Stimulated activated CD8-positive, alpha-beta memory T cell treated with anti-CD3 and anti-CD28 coated beads, Interleukin-7, amount 100 ng/mL, for 48 hours (primary cell): Measurements from ENCODE around the gene FNIP2.
"Not testable (repeated sequence)": the region's sequence is repeated elsewhere in the genome, so short reads cannot be mapped to it uniquely, and the experiment has no call there.

ENCODE experiments used
- DNase-seq, 2 donors: peaks; one replicate each; pipeline ENCODE4 v3.0.0-alpha.2; 2020; ENCODE audit warnings: low read depth in 1 of 2; ENCODE audit errors: extremely low read depth in 1 of 2

FNIP2 gene

GRCh38 chr4:158903079-158903456 is 134.2 kb downstream of the FNIP2 start:
- DNase-seq, result no peak

- DNase-seq, result no peak
Measured at GRCh38 chr4:158903472-158904043, 134.7 kb downstream of the FNIP2 start.

GRCh38 chr4:158904815-158905214 is 136.0 kb downstream of the FNIP2 start:
- no peak for DNase-seq

- DNase-seq, result no peak
Measured at GRCh38 chr4:158906073-158906472, 137.2 kb downstream of the FNIP2 start.

GRCh38 chr4:158912390-158912789 is 143.6 kb downstream of the FNIP2 start:
- no peak for DNase-seq

- DNase-seq, result no peak
Measured at GRCh38 chr4:158912806-158913205, 144.0 kb downstream of the FNIP2 start.

- no peak for DNase-seq
Measured at GRCh38 chr4:158913766-158914165, 144.9 kb downstream of the FNIP2 start.

- DNase-seq, result no peak
Measured at GRCh38 chr4:158914218-158914617, 145.4 kb downstream of the FNIP2 start.

GRCh38 chr4:158915683-158916241 is 146.9 kb downstream of the FNIP2 start:
- no peak for DNase-seq

GRCh38 chr4:158920452-158920996 is 151.7 kb downstream of the FNIP2 start:
- not testable (repeated sequence) for DNase-seq

GRCh38 chr4:158927774-158928173 is 158.9 kb downstream of the FNIP2 start:
- not testable (repeated sequence) for DNase-seq

GRCh38 chr4:158929939-158930638 is 161.3 kb downstream of the FNIP2 start:
- DNase-seq, result no peak

GRCh38 chr4:158930639-158930972 is 161.8 kb downstream of the FNIP2 start:
- DNase-seq, result no peak

- DNase-seq, result no peak
Measured at GRCh38 chr4:158933236-158933635, 164.4 kb downstream of the FNIP2 start.

- no peak for DNase-seq
Measured at GRCh38 chr4:158934996-158935669, 166.3 kb downstream of the FNIP2 start.

GRCh38 chr4:158936238-158936637 is 167.4 kb downstream of the FNIP2 start:
- no peak for DNase-seq

- DNase-seq, result no peak
Measured at GRCh38 chr4:158938220-158939044, 169.6 kb downstream of the FNIP2 start.

- DNase-seq, result no peak
Measured at GRCh38 chr4:158940271-158940670, 171.4 kb downstream of the FNIP2 start.

- DNase-seq, result no peak
Measured at GRCh38 chr4:158941321-158941720, 172.5 kb downstream of the FNIP2 start.

- no peak for DNase-seq
Measured at GRCh38 chr4:158941895-158942294, 173.1 kb downstream of the FNIP2 start.
